Measurements from ENCODE around the gene NUDT16L1. TPM values are rescaled to one million over a fixed set of nuclear protein-coding genes. Genes with fewer than 3 reads are reported as not detected.
A peak's percentile ranks its signal among the peaks of the same experiment; 100 is the strongest.

NUDT16L1 gene
- total RNA-seq, 5 donors from 2014 or later (not counting 1 experiment from before 2014, with no cell fraction given): 53.3 to 64.0 (median 62.2) TPM

DNA sequence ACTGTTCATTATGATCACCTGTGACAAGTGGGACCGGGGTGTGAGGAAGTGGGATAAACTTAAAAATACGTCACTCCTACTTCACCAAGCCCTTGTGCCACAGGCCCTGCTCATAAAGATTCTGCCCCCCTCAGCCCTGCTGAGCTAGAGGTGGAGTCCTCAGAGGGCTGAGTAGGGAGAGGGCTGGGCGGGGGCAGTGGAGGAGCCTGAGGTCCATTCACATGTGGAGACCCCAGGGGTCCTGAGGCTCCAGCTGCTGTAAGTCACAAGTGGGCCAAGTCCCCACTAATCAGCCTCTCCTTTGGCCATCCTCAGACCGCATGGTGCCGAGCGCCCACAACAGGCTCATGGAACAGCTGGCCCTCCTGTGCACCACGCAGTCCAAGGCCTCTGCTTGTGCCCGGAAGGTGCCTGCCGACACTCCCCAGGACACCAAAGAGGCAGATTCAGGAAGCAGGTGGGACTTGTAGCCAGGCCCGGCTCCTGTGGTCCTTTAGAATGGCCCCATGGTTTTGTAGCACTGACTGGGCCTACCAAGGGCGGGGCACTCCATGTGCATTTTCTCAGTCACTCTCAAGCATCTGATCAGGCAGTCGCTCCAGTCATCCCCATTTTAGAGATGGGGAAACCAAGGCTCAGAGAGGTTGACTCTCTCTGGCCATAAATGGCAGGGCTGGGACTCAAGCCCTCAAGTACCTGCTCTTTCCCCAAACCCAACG lies 51.4 kb downstream of the NUDT16L1 start:
- Histone ChIP-seq H3K4me1 (ENCODE audit: control insufficient read depth in 1 of 2, extremely low read depth in 1 of 2, insufficient read depth in 2 of 2, low read length in 2 of 2) (peaks cover 0 to 33% of the 10 kb centered on the region in 2 experiments), H3K4me3 (ENCODE audit: control insufficient read depth in 1 of 2, extremely low read depth in 1 of 2, low read length in 1 of 2) (no peak overlapping the region), H3K27me3 (replicated peaks in 1 of 2; ENCODE audit: control insufficient read depth in 2 of 2, extremely low read depth in 1 of 2, insufficient read depth in 2 of 2, low read length in 1 of 2) (peaks cover 0 to 15% of the 10 kb centered on the region in 2 experiments), H3K27ac (ENCODE audit: low read length) (no peak overlapping the region), H3K36me3 (ENCODE audit: control insufficient read depth in 2 of 2, extremely low read depth in 1 of 2, insufficient read depth in 1 of 2, low read length in 1 of 2) (no peaks in the 10 kb centered on the region), H3K9me3 (no peaks in the 10 kb centered on the region)
- DNase-seq (no peak), ATAC-seq (replicated peaks in 1 of 4) (no peak)
- POLR2A ChIA-PET: interaction anchor here (0.5 kb wide), 2 partner anchors 58 to 1178 kb away, joined by 3 read pairs; no protein-coding TSS in a partner anchor
- H3K27me3 Mint-ChIP-seq: no peaks in the 10 kb centered on the region
- peak overlapping the region in 1 of 3 donors; percentile 71 for H3K4me3 Mint-ChIP-seq
- H3K4me1 Mint-ChIP-seq: peaks cover 21 to 29% (median 26%) of the 10 kb centered on the region in 3 donors
- H3K9me3 Mint-ChIP-seq: no peaks in the 10 kb centered on the region
- CTCF ChIA-PET: interaction anchor here in 1 of 2 donors (0.7 kb wide), 1 partner anchor 194 kb away, joined by 3 read pairs; no protein-coding TSS in a partner anchor
- 89% methylated on average over 9 of the region's 13 CpGs for WGBS (ENCODE audit: insufficient coverage)
- H3K27ac Mint-ChIP-seq: no peak overlapping the region
- H3K36me3 Mint-ChIP-seq: no peaks in the 10 kb centered on the region

DNA sequence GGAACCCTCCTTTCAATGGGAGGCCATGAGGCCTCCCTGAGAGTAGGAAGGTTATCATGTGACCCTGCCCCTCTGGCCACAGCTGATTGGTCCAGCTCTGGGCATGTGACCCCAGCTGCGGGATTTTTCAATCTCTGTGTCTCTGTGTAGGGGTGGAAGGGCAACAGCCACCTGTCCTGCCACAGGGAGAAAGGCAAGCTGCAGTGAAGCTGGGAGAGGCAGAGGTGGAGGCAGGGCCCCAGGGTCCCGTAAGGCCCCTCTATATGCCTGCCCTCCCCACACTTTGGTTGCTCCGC lies 51.9 kb downstream of the NUDT16L1 start:
- Histone ChIP-seq H3K27ac (ENCODE audit: low read length) (no peak overlapping the region), H3K4me1 (ENCODE audit: control insufficient read depth in 1 of 2, extremely low read depth in 1 of 2, insufficient read depth in 2 of 2, low read length in 2 of 2) (peaks cover 0 to 33% of the 10 kb centered on the region in 2 experiments), H3K36me3 (ENCODE audit: control insufficient read depth in 2 of 2, extremely low read depth in 1 of 2, insufficient read depth in 1 of 2, low read length in 1 of 2) (peaks cover 4% of the 10 kb centered on the region in 2 donors), H3K4me3 (ENCODE audit: control insufficient read depth in 1 of 2, extremely low read depth in 1 of 2, low read length in 1 of 2) (no peak overlapping the region), H3K27me3 (replicated peaks in 1 of 2; ENCODE audit: control insufficient read depth in 2 of 2, extremely low read depth in 1 of 2, insufficient read depth in 2 of 2, low read length in 1 of 2) (peaks cover 0 to 12% of the 10 kb centered on the region in 2 experiments), H3K9me3 (no peaks in the 10 kb centered on the region)
- Mint-ChIP-seq H3K27me3 (no peaks in the 10 kb centered on the region), H3K27ac (no peak overlapping the region), H3K4me1 (peaks cover 21 to 29% (median 26%) of the 10 kb centered on the region in 3 donors), H3K36me3 (no peaks in the 10 kb centered on the region), H3K9me3 (no peaks in the 10 kb centered on the region), H3K4me3 (no peak overlapping the region)
- ATAC-seq (replicated peaks in 1 of 4): no peak
- CTCF ChIA-PET: interaction anchor here in 1 of 2 donors (0.7 kb wide), 1 partner anchor 23 kb away, joined by 4 read pairs; no protein-coding TSS in a partner anchor
- WGBS (ENCODE audit: insufficient coverage): 100% methylated on average over 1 of the region's 3 CpGs
- DNase-seq: no peak
- POLR2A ChIA-PET: no interaction called here

Other genes starting within 250 kb of the NUDT16L1 start
- gene NMRAL1, start 218.9 kb upstream of the NUDT16L1 start, total RNA-seq: 10 to 100 TPM; 50.1 to 79.1 (median 62.1) TPM
- gene HMOX2, start 217.2 kb upstream of the NUDT16L1 start, total RNA-seq: 10 to 100 TPM; 49.1 to 74.4 (median 70.5) TPM
- 10 to 100 TPM; 28.6 to 31.3 (median 29.7) TPM for gene CDIP1, start 154.8 kb upstream of the NUDT16L1 start, total RNA-seq
- under 1 TPM; 0.30 to 0.66 (median 0.50) TPM for gene C16orf96, start 137.2 kb upstream of the NUDT16L1 start, total RNA-seq
- gene UBALD1, start 78.7 kb upstream of the NUDT16L1 start, total RNA-seq: 10 to 100 TPM; 26.0 to 53.1 (median 47.6) TPM
- 10 to 100 TPM; 63.1 to 76.8 (median 72.2) TPM for gene MGRN1, start 68.7 kb upstream of the NUDT16L1 start, total RNA-seq
- gene ANKS3, start 40.7 kb downstream of the NUDT16L1 start, total RNA-seq: 10 to 100 TPM; 24.2 to 37.1 (median 32.2) TPM
- gene DNAAF8, start 41.0 kb downstream of the NUDT16L1 start, total RNA-seq: under 1 TPM in 4 of 5 donors, not detected in 1; 0.13 to 0.70 (median 0.34) TPM
- 10 to 100 TPM; 19.7 to 36.6 (median 32.4) TPM for gene ZNF500, start 73.6 kb downstream of the NUDT16L1 start, total RNA-seq
- not detected for gene SEPTIN12, start 94.8 kb downstream of the NUDT16L1 start, total RNA-seq
- not detected for gene SMIM22, start 101.8 kb downstream of the NUDT16L1 start, total RNA-seq
- gene ROGDI, start 109.1 kb downstream of the NUDT16L1 start, total RNA-seq: 10 to 100 TPM; 12.1 to 20.2 (median 13.2) TPM
- 100 to 1,000 TPM in 3 of 5 donors, 10 to 100 TPM in 2; 95.5 to 106 (median 102) TPM for gene GLYR1, start 153.7 kb downstream of the NUDT16L1 start, total RNA-seq
- 10 to 100 TPM; 41.8 to 53.7 (median 48.2) TPM for gene UBN1, start 153.9 kb downstream of the NUDT16L1 start, total RNA-seq
- gene PPL, start 243.6 kb downstream of the NUDT16L1 start, total RNA-seq: under 1 TPM in 3 of 5 donors, not detected in 2; 0.10 to 0.32 (median 0.12) TPM

Measured in T-cell (primary cell).